ENCODE measurements around the gene PRSS2.
"Not testable (repeated sequence)": the region's sequence is repeated elsewhere in the genome, so short reads cannot be mapped to it uniquely, and the experiment has no call there.

PRSS2 gene

GRCh38 chr7:142762104-142762503 is 8.7 kb upstream of the PRSS2 start:
- DNase-seq (ENCODE audit: low read depth): no peak
- H3K4me3 ChIP-seq (ENCODE audit: low read length): no peak overlapping the region
- TF ChIP-seq CTCF (conservative IDR thresholded peaks at IDR 0.05; ENCODE audit: low read depth, low read length): no peak

GRCh38 chr7:142767451-142767850 is 3.3 kb upstream of the PRSS2 start:
- no peak for TF ChIP-seq CTCF (conservative IDR thresholded peaks at IDR 0.05; ENCODE audit: low read depth, low read length)
- no peak overlapping the region for H3K4me3 ChIP-seq (ENCODE audit: low read length)
- no peak for DNase-seq (ENCODE audit: low read depth)

GRCh38 chr7:142767861-142768260 is 2.9 kb upstream of the PRSS2 start:
- no peak for TF ChIP-seq CTCF (conservative IDR thresholded peaks at IDR 0.05; ENCODE audit: low read depth, low read length)
- no peak for DNase-seq (ENCODE audit: low read depth)
- H3K4me3 ChIP-seq (ENCODE audit: low read length): no peak overlapping the region

GRCh38 chr7:142768885-142769284 is 1.9 kb upstream of the PRSS2 start:
- H3K4me3 ChIP-seq (ENCODE audit: low read length); DNase-seq (ENCODE audit: low read depth): not testable (repeated sequence)

GRCh38 chr7:142771353-142771723 is 568 bp downstream of the PRSS2 start:
- H3K4me3 ChIP-seq (ENCODE audit: low read length): no peak overlapping the region
- TF ChIP-seq CTCF (conservative IDR thresholded peaks at IDR 0.05; ENCODE audit: low read depth, low read length): no peak
- no peak for DNase-seq (ENCODE audit: low read depth)

- DNase-seq (ENCODE audit: low read depth): no peak
- H3K4me3 ChIP-seq (ENCODE audit: low read length): no peak overlapping the region
- TF ChIP-seq CTCF (conservative IDR thresholded peaks at IDR 0.05; ENCODE audit: low read depth, low read length): no peak
Observed at GRCh38 chr7:142772051-142772450, 1.3 kb downstream of the PRSS2 start.

- TF ChIP-seq CTCF (conservative IDR thresholded peaks at IDR 0.05; ENCODE audit: low read depth, low read length): no peak
- DNase-seq (ENCODE audit: low read depth): no peak
- H3K4me3 ChIP-seq (ENCODE audit: low read length): no peak overlapping the region
Observed at GRCh38 chr7:142772673-142773072, 1.9 kb downstream of the PRSS2 start.

GRCh38 chr7:142773230-142773629 is 2.5 kb downstream of the PRSS2 start:
- no peak for DNase-seq (ENCODE audit: low read depth)
- no peak for TF ChIP-seq CTCF (conservative IDR thresholded peaks at IDR 0.05; ENCODE audit: low read depth, low read length)
- no peak overlapping the region for H3K4me3 ChIP-seq (ENCODE audit: low read length)

Measured in retinal pigment epithelial cell (primary cell).